Liver (tissue), 3 donors: ENCODE results near the gene PPP1R9A.

ENCODE experiments used
- EGR1 ChIP-seq, 2 donors: IDR thresholded peaks; 2 replicates each; pipeline ENCODE4 v1.6.1; 2016 to 2018; ENCODE audit warnings: antibody characterized with exemption in 2 of 2, low read depth in 2 of 2
- GABPA ChIP-seq, 2 donors: IDR thresholded peaks in 1 of 2; conservative IDR thresholded peaks in 1 of 2; 2 replicates each; pipeline ENCODE4 v1.6.1; 2016; ENCODE audit warnings: antibody characterized with exemption in 2 of 2, mild to moderate bottlenecking in 1 of 2, moderate library complexity in 1 of 2
- RAD21 ChIP-seq, 2 donors: IDR thresholded peaks; 2 replicates each; pipeline ENCODE4 v1.6.1; 2016; ENCODE audit warnings: antibody characterized with exemption in 2 of 2, mild to moderate bottlenecking in 2 of 2
- SP1 ChIP-seq: IDR thresholded peaks from 2 replicates; pipeline ENCODE4 v1.6.1; 2018; ENCODE audit warnings: antibody characterized with exemption, mild to moderate bottlenecking
- TAF1 ChIP-seq: conservative IDR thresholded peaks from 2 replicates; pipeline ENCODE4 v1.6.1; 2016; ENCODE audit warnings: antibody characterized with exemption, mild to moderate bottlenecking
- YY1 ChIP-seq: IDR thresholded peaks from 2 replicates; pipeline ENCODE4 v1.6.1; 2016; ENCODE audit warnings: antibody characterized with exemption, mild to moderate bottlenecking
- TF ChIP-seq, protein P1 (sequence below): fragments of 150-350 bp; IDR thresholded peaks from 2 replicates; pipeline ENCODE4 v1.5.1; 2017; ENCODE audit warnings: improper control_type of control experiment, low read depth, low read length; ENCODE audit not compliant: missing input control
- TF ChIP-seq, protein P2 (sequence below): IDR thresholded peaks from 2 replicates; pipeline ENCODE4 v1.6.1; 2016; ENCODE audit warnings: antibody characterized with exemption, mild to moderate bottlenecking
- TF ChIP-seq, protein P3 (sequence below): IDR thresholded peaks from 2 replicates; pipeline ENCODE4 v1.6.1; 2016; ENCODE audit warnings: antibody characterized with exemption
- donor health status: healthy.
- donor health status: healthy.

DNA sequence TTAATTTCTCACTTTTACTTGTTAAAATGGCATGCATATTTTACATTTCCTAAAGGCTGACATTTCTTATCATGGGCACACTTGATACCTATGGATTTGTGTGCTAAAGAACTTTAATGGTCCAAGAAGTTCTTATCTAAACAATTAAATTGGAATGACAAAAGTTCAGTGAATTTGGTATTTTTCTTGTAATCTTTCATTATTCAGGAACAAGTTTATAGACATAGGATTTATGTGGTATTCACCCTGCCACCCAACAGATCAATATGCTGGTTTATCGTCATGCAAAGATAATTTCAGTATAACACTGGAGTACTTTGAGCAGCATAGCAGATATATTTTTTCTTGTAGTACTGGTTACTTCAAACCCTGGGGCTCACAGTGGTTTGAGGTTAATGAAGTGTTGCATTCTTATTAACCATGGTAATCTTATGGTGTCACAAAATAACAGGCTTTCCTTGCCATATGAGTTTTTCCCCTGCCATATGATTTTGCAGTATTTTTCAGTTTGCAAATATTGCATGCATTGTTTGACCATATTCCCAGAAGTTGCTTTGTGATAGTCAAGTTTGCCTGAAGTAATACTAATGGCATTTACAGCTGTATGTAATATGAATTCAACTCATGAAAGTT, 148.8 kb downstream of the PPP1R9A start:
- TF ChIP-seq, protein P1, sequence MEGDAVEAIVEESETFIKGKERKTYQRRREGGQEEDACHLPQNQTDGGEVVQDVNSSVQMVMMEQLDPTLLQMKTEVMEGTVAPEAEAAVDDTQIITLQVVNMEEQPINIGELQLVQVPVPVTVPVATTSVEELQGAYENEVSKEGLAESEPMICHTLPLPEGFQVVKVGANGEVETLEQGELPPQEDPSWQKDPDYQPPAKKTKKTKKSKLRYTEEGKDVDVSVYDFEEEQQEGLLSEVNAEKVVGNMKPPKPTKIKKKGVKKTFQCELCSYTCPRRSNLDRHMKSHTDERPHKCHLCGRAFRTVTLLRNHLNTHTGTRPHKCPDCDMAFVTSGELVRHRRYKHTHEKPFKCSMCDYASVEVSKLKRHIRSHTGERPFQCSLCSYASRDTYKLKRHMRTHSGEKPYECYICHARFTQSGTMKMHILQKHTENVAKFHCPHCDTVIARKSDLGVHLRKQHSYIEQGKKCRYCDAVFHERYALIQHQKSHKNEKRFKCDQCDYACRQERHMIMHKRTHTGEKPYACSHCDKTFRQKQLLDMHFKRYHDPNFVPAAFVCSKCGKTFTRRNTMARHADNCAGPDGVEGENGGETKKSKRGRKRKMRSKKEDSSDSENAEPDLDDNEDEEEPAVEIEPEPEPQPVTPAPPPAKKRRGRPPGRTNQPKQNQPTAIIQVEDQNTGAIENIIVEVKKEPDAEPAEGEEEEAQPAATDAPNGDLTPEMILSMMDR, result no peak
- no peak for TF ChIP-seq EGR1 (IDR thresholded peaks at IDR 0.05; ENCODE audit: low read depth in 2 of 2)
- TF ChIP-seq, protein P2, sequence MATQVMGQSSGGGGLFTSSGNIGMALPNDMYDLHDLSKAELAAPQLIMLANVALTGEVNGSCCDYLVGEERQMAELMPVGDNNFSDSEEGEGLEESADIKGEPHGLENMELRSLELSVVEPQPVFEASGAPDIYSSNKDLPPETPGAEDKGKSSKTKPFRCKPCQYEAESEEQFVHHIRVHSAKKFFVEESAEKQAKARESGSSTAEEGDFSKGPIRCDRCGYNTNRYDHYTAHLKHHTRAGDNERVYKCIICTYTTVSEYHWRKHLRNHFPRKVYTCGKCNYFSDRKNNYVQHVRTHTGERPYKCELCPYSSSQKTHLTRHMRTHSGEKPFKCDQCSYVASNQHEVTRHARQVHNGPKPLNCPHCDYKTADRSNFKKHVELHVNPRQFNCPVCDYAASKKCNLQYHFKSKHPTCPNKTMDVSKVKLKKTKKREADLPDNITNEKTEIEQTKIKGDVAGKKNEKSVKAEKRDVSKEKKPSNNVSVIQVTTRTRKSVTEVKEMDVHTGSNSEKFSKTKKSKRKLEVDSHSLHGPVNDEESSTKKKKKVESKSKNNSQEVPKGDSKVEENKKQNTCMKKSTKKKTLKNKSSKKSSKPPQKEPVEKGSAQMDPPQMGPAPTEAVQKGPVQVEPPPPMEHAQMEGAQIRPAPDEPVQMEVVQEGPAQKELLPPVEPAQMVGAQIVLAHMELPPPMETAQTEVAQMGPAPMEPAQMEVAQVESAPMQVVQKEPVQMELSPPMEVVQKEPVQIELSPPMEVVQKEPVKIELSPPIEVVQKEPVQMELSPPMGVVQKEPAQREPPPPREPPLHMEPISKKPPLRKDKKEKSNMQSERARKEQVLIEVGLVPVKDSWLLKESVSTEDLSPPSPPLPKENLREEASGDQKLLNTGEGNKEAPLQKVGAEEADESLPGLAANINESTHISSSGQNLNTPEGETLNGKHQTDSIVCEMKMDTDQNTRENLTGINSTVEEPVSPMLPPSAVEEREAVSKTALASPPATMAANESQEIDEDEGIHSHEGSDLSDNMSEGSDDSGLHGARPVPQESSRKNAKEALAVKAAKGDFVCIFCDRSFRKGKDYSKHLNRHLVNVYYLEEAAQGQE, result no peak
- no peak for TF ChIP-seq TAF1
- TF ChIP-seq SP1, result no peak
- no peak for TF ChIP-seq YY1
- TF ChIP-seq RAD21 (IDR thresholded peaks at IDR 0.05), result no peak
- TF ChIP-seq GABPA (IDR thresholded peaks at IDR 0.05 in 1 of 2, conservative IDR thresholded peaks at IDR 0.05 in 1 of 2), result no peak
- TF ChIP-seq, protein P3, sequence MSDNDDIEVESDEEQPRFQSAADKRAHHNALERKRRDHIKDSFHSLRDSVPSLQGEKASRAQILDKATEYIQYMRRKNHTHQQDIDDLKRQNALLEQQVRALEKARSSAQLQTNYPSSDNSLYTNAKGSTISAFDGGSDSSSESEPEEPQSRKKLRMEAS, result no peak
